ENCODE measurements around the gene MEX3A. TPM values are rescaled to one million over a fixed set of nuclear protein-coding genes. Genes with fewer than 3 reads are reported as not detected.
A peak's percentile ranks its signal among the peaks of the same experiment; 100 is the strongest.

Gene MEX3A
- total RNA-seq, 1 experiment from 2014 or later, result 68.0 TPM

DNA sequence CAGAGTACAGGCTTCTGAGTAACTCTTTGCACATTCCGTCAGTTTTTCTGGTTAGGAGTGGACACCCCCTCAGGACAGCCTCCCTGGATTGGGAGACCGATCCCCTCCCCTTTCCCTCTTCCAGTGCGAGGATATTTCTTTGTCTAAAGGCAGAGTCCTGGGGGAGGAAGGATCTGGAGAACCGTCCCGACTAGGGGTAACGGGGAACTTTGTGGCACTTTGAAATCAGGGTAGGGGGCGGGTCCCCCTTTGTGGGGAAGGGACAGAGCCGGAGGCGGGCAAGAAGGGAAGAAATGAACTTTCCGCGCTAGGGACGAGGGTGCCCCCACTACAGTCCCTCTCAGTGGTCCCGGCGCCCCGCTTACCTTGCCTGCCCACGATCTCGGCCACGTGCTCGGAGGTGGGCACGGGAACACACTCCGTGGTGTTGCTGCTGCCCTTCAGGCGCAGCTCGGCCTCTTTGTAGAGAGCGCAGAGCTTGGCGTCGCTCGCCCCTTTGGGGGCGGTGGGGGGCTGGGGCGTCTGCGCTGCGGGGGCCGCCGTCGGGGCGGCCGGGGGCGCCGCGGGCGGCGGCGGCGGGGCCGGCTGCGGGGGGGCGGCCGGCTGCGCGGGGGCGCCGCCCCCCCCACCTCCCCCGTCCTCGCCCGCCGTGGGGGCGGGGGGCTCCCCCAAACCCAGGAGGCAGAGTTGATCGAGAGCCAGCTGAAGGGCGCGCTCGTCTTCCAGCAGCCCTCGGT lies 917 bp downstream of the MEX3A start:
- Histone ChIP-seq H3K4me1 (ENCODE audit: insufficient read depth, low read length) (peaks cover 16% of the 10 kb centered on the region), H4K20me1 (ENCODE audit: control insufficient read depth, insufficient read depth, insufficient read length) (no peaks in the 10 kb centered on the region)

More for the DNA sequence above, 917 bp downstream of the MEX3A start:
- Mint-ChIP-seq H3K4me3 (peak overlapping the region; percentile 88 to 97), H3K36me3 (ENCODE audit: insufficient read depth in 1 of 3, low read depth in 3 of 3) (peaks cover 18 to 41% (median 33%) of the 10 kb centered on the region in 3 experiments; a peak in 6 of 7 replicates), H3K9me3 (no peaks in the 10 kb centered on the region; a peak in 1 of 5 replicates), H3K27ac (peak overlapping the region; percentile 81 to 97 (median 96)), H3K4me1 (peaks cover 60 to 68% of the 10 kb centered on the region in 2 experiments), H3K27me3 (ENCODE audit: low read depth) (no peaks in the 10 kb centered on the region)
- Histone ChIP-seq H3K23me2 (ENCODE audit: insufficient read length, low read depth, low read length, poor library complexity, severe bottlenecking) (peaks cover 18% of the 10 kb centered on the region), H3K56ac (ENCODE audit: insufficient read length, low read depth, low read length) (no peak overlapping the region), H2BK120ac (ENCODE audit: low read depth, low read length, poor library complexity, severe bottlenecking) (no peak overlapping the region), H3K79me1 (ENCODE audit: insufficient read depth, low read depth, low read length, poor library complexity, severe bottlenecking) (no peaks in the 10 kb centered on the region), H3K9me3 (ENCODE audit: control insufficient read depth, low read depth, low read length) (no peaks in the 10 kb centered on the region), H2BK15ac (ENCODE audit: low read depth, low read length) (no peak overlapping the region), H3K23ac (ENCODE audit: insufficient read length, low read depth, low read length) (no peak overlapping the region), H2BK12ac (ENCODE audit: insufficient read length, low read depth, low read length) (no peak overlapping the region), H4K5ac (ENCODE audit: insufficient read length, low read depth, low read length) (no peak overlapping the region), H3K9ac (ENCODE audit: extremely low read depth, insufficient read length, low read length) (peak overlapping the region; percentile 79), H3K79me2 (ENCODE audit: insufficient read depth, low read length) (peaks cover 23% of the 10 kb centered on the region; the same call in 1 of the 2 replicates), H3K4me2 (ENCODE audit: insufficient read depth, insufficient read length, low read length) (peak overlapping the region; percentile 61), H3K27ac (ENCODE audit: insufficient read length, low read depth, low read length) (no peak overlapping the region), H2AK5ac (ENCODE audit: insufficient read length, low read length) (no peak overlapping the region), H3K4ac (ENCODE audit: low read depth, low read length) (no peak overlapping the region; the same call in 1 of the 2 replicates), H4K91ac (ENCODE audit: insufficient read length, low read depth, low read length) (no peak overlapping the region), H2AFZ (ENCODE audit: low read length) (no peak overlapping the region), H4K8ac (replicated peaks; ENCODE audit: insufficient read length, low read depth, low read length) (no peak overlapping the region), H2BK20ac (ENCODE audit: low read depth, low read length, poor library complexity, severe bottlenecking) (no peak overlapping the region), H3K14ac (ENCODE audit: insufficient read depth, low read length) (peak overlapping the region; percentile 90), H3K18ac (ENCODE audit: insufficient read length, low read depth, low read length) (peak overlapping the region; percentile 85), H2BK5ac (ENCODE audit: insufficient read length, low read length) (no peak overlapping the region), H3T11ph (ENCODE audit: low read length) (no peak overlapping the region), H3K27me3 (ENCODE audit: insufficient read depth, low read length) (no peaks in the 10 kb centered on the region)
- WGBS (ENCODE audit: extremely low coverage, insufficient read length, low lambda C conversion rate), result no CpG with 5 or more reads among the region's 61 CpGs
- TF ChIP-seq CTCF (conservative IDR thresholded peaks at IDR 0.05), result no peak
- no peak for DNase-seq

Data from H9 (cell line).